ENCODE data around the gene SDS. TPM values are rescaled to one million over a fixed set of nuclear protein-coding genes. Genes with fewer than 3 reads are reported as not detected.

Gene SDS
- total and polyA plus RNA-seq, 2 of the 13 experiments (the other 11 are each of a cell fraction or from before 2014, with no cell fraction given): not detected

DNA sequence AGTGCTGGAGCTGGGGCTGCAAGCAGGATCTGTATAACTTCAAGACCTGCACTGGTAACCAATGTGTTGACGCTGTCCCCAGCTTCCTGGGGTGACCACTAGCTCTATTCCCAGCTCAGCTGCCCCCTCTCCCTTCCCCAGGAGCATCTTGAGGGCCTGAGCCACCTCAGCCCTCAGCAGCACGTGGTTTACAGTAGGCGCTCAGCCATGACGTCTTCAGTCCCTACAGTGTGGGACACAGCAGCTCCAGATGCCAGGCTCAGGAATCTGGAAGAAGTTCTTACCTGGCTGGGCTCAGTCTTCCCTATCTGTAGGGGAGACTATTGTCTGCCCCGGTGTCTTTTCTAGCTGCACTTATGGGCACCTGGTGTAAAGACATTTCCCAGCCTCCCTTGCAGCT, 8.6 kb downstream of the SDS start (continued):
- TF ChIP-seq LCORL (IDR thresholded peaks at IDR 0.05) (no peak), LCORL (CRISPR knock-in tag; IDR thresholded peaks at IDR 0.05) (no peak), SIX4 (CRISPR knock-in tag; IDR thresholded peaks at IDR 0.05) (no peak), ARID2 (CRISPR knock-in tag; IDR thresholded peaks at IDR 0.05; ENCODE audit: borderline replicate concordance) (no peak)

- no peaks in the 10 kb centered on the region for H3K79me2 ChIP-seq (ENCODE audit: insufficient read depth, low read length)
- H3K4me3 ChIP-seq (replicated peaks in 1 of 3; ENCODE audit: insufficient read depth in 1 of 3, low read depth in 2 of 3, low read length in 3 of 3): no peak overlapping the region
- TF ChIP-seq ETS1 (CRISPR knock-in tag; IDR thresholded peaks at IDR 0.05) (no peak), ZNF703 (CRISPR knock-in tag; IDR thresholded peaks at IDR 0.05; ENCODE audit: borderline replicate concordance) (no peak), ZBTB38 (CRISPR knock-in tag; IDR thresholded peaks at IDR 0.05) (no peak)
- intact Hi-C loops (cut with micrococcal nuclease; ENCODE audit: unreplicated experiment) (no loop called here), in situ Hi-C loops (cut with HindIII; ENCODE audit: extremely low pct_ligation_motif_present, low pct_unique_long_range_greater_than_20kb) (no loop called here)
- H4K20me1 ChIP-seq (ENCODE audit: insufficient read depth, low read length): no peaks in the 10 kb centered on the region; the same call in 1 of the 2 replicates
- ChIA-PET CTCF (ENCODE audit: low intra/inter-chr PET ratio, low total read pairs) (no interaction called here), POLR2A (no interaction called here)
- DNase-seq (ENCODE audit: low spot score): no peak
- H3K4me2 ChIP-seq (ENCODE audit: low read depth, low read length): no peak overlapping the region
- peaks cover 3% of the 10 kb centered on the region in 2 experiments; a peak in 1 of 5 replicates for H3K27me3 ChIP-seq (ENCODE audit: control insufficient read depth in 1 of 2, insufficient read depth in 2 of 2, low read length in 2 of 2)
- BruUV-seq (replicated peaks): no TSS peak
- no peak overlapping the region for H2AFZ ChIP-seq (ENCODE audit: low read length)
- H3K4me1 ChIP-seq (ENCODE audit: insufficient read depth, low read length): 0 out of 2 replicates have a peak, but pooled peaks cover 9% of the 10 kb centered on the region
- no peaks in the 10 kb centered on the region for H3K36me3 ChIP-seq (replicated peaks in 1 of 2; ENCODE audit: control insufficient read depth in 1 of 2, insufficient read depth in 2 of 2, low read length in 2 of 2)
- no peaks in the 10 kb centered on the region for H3K9me3 ChIP-seq (ENCODE audit: low read length)
- no peak for ATAC-seq
- no peak overlapping the region for H3K9ac ChIP-seq (ENCODE audit: insufficient read depth, low read depth, low read length)
- FAIRE-seq: no peak
- no peak overlapping the region for H3K27ac ChIP-seq (ENCODE audit: extremely low read length, insufficient read depth, low read length)
- 75% methylated on average over 5 of the region's 5 CpGs for WGBS (ENCODE audit: low lambda C conversion rate)
Observed at GRCh38 chr12:113393749-113394148, 9.9 kb downstream of the SDS start.
